HG03095 (cell line): ENCODE measurements around the gene NUBPL.
"Not testable (repeated sequence)": the region's sequence is repeated elsewhere in the genome, so short reads cannot be mapped to it uniquely, and the experiment has no call there.

Experiments used
- ATAC-seq: cut with Tn5 transposase; IDR thresholded peaks from one replicate; pipeline ENCODE4 v1.9.1; 2021; ENCODE audit warnings: moderate library complexity; ENCODE audit not compliant: unreplicated experiment

NUBPL gene

DNA sequence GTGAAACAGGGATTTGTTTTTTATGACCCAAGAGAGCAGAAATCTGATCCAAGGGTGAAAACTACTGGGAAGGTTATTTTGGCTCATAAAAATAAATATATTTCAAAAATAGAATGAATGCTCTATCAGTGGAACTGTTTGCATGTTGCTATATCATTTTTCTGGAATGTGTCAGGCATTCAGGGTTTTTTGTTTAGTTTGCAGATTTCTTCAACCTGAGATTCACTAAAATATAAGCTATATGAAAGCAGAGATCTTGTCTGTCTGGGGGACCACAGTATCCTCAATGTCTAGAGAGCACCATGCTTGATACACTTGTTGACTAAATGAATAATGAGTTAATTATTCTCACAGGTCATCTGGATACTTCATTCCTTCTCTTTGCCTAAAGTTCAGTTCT lies 165.1 kb downstream of the NUBPL start:
- ATAC-seq = no peak

DNA sequence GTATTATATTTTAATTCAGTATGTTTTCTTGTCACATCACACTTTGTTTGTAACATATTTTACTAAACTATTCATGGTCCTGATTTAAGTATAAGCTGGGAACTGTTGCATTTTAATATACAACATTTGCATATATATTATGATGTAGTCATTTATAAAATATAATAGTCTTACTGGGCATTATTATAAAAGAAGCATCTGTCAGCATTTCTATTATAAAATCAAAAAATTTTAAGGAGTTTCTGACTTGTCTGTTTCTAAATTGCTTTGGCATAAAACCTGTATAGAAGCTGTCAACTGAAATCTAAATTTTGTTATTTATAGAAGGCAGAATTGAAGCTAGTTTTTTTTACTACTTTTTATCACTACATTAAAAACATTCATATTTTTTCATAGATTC lies 166.6 kb downstream of the NUBPL start:
- no peak for ATAC-seq

GRCh38 chr14:31740688-31741087 lies 179.5 kb downstream of the NUBPL start:
- no peak for ATAC-seq

DNA sequence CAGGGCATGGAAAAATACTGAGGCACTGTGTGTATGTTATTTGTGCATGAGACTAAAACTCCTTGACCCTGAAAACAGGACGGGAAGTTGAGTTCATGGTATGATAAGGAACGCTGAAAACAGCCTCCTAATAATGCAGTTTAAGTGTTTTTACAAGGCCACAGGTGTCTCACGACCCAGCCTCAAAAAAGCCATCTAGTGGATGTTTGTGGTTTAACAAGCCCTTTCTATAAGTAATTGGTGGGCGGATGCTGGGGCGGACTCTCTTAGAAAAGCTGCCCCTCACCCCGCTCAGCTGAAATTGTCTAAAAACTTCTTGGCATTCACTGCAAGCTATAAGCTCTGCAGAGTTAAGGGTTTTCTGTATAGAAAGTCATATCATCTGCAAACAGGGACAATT lies 184.5 kb downstream of the NUBPL start:
- ATAC-seq = no peak

GRCh38 chr14:31746326-31746725 lies 185.1 kb downstream of the NUBPL start:
- no peak for ATAC-seq

DNA sequence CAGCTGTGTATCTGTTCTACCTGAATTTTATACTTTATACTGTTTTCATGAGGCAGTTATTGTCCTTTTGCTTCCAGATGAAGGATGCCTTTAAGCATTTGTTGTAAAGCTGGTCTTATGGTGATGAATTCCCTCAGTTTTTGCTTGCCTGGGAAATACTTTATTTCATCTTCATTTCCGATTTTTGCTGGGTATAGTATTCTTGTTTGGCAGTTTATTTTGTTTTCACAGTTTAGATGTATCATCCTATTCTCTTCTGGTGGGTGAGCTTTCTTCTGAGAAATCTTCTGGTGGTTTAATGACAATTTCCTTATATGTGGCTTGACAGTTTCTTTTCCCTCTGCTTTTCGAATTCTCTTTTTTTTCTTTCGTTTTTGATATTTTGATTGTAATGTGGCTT lies 188.1 kb downstream of the NUBPL start:
- ATAC-seq = no peak

DNA sequence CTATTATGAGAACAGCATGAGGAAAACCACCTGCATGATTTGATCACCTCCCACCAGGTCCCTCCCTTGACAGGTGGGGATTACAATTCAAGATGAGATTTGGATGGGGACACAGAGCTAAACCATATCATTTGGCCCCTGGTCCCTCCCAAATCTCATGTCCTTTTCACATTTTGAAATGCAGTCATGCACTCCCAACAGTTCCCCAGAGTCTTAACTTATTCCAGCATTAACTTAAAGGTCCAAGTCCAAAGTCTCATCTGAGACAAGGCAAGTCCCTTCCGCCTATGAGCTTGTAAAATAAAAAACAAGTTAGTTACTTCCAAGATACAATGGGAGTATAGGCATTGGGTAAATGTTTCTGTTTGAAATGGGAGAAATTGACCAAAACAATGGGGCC lies 189.8 kb downstream of the NUBPL start:
- not testable (repeated sequence) for ATAC-seq

GRCh38 chr14:31752867-31753661 lies 191.9 kb downstream of the NUBPL start:
- ATAC-seq = no peak

- ATAC-seq = no peak
Measured at GRCh38 chr14:31758941-31759340, 197.7 kb downstream of the NUBPL start.

DNA sequence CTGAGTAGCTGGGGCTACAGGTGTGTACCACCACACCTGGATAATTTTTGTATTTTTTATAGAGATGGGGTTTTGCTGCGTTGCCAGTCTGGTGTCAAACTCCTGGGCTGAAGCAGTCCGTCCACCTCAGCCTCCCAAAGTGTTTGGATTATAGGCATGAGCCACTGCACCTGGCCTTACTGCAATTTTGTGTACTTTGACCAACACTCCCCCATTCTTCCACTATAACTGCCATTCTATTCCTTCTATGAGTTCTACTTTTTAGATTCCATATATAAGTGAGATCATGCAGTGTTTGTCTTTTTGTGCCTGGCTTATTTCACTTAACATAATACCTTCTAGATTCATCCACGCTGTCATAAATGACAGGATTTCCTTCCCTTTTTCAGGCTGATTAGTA lies 199.1 kb downstream of the NUBPL start:
- ATAC-seq = no peak

DNA sequence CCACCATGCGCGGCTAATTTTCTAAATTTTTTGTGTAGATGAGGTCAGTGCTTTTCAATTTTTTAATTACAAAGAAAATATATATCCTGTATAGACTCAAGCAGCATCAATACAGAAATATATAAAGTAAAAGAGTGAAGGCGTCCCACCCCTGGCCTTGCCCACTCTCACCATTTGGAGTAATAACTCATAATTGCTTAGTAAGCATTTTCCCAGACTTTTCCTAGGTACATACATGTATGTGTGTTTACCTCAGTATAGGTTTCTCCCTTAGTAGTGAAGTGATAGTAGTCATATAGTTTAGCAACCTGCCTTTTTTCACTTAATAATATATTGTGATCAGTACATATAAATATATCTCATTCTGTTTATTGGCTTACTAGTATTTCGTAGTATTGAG lies 200.1 kb downstream of the NUBPL start:
- ATAC-seq = no peak

DNA sequence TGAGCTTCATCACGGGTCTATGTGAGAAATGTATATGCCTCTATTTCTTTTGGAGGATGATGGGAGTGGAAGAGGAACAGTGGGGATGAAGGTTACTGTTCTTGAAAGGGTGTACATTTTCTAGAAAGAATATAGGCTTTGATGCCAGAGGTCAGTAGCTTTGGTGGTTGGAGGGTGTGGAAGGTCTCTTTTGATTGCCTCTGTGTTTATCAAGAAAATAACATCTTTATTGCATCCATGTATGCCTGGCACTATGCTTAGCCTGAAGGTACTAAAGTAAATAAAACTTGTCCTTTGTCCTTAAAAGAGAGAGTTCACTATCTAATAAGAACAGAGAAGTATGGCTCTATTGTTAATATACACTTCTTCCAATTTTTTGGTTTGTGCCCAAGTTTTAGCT lies 201.8 kb downstream of the NUBPL start:
- ATAC-seq = no peak

GRCh38 chr14:31766315-31766892 lies 205.2 kb downstream of the NUBPL start:
- no peak for ATAC-seq

DNA sequence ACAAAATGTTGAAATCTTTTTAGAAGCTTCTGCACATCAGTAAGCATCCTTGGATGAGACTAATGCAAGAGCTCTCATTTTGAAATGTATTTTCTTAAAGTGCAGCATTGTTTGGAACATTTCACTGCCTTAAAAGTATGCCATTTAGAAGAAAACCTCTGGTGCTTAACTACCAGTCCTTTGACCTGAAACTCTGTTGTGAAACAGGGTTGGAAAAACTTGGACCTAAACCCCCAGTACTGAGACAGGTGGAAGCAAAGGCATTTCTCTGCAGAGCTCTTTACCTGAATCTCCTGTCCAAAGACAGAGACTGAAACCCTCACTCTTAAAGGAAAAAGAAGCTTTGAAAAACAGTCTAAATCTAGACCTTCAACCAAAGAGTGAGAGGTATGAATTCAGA lies 207.2 kb downstream of the NUBPL start:
- no peak for ATAC-seq

- ATAC-seq = no peak
Measured at GRCh38 chr14:31770271-31770670, 209.1 kb downstream of the NUBPL start.

DNA sequence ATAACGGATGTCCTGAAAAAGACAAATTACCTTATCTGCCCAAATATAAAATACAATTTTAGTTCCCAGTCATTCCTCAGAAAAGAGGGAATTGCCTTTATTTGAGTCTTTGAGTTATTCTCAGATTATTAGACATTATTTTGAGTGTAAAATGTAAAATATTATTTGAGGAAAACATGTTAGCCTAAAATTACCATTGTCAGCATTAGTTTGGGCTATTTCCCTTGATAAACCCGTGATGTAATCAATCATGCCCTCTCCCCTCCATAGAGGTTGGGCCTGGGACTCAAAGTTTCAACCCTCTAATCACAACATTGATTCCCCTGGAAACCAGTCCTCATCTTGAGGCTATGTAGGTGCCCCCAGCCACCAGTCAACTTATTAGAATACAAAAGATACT lies 213.4 kb downstream of the NUBPL start:
- ATAC-seq = no peak

DNA sequence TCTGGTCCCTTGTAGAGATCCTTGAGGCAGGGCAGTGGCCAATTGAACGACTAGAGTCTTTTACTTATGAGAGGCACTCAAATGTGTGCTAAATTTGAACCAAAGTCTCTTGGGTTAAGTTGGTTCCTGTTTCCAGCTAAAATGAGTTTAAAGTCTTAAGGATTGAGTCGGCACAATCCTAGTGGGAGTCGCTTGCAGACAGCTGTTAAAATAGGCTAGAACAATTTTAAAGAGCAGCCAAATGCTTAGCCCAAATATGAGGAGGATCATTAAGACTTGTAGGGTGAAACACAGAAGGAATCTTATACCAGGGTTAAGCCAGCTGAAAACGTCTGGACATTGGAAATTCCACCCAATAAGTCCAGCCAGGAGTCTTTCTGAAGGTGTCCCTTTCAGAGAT lies 216.1 kb downstream of the NUBPL start:
- ATAC-seq = no peak

DNA sequence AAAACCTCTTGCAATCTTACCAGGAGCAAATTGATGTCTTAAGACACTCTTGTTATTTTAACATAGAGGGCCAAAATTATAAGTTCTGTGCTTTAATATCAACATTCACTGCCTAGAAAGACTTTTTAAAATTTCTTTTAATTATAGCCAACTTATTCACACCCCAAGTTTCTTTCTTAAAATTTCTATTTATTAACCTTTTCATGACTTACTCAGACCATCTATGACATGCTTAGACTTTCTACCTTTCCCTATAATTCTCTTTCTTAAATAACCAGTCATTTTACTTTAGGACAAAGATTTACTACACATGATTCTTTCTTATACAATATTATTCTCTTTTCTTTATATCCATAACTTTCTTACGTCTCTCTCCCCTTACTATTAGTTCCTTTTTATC lies 220.4 kb downstream of the NUBPL start:
- ATAC-seq = no peak

GRCh38 chr14:31785574-31785973 lies 224.4 kb downstream of the NUBPL start:
- no peak for ATAC-seq

GRCh38 chr14:31787377-31787776 lies 226.2 kb downstream of the NUBPL start:
- ATAC-seq = no peak

- no peak for ATAC-seq
Measured at GRCh38 chr14:31788340-31788739, 227.1 kb downstream of the NUBPL start.

DNA sequence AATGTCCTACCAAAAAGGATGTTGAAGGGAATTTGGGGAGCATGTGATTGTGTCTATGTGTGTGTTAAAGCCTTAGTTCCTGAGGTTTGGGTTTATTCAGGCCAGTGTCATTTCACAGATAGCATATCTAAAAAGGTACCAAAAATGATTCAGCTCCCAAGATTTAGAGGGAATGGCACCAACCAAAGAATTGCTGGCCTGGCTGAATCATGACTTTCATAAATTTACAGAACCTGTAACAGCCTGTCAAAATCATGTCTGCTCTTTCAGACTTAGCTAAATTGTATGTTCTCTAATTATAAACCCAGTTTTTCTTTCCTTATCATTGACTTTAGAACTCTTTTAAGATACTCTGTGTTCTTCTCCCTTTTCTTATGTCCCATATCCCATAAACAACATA lies 231.5 kb downstream of the NUBPL start:
- no peak for ATAC-seq

GRCh38 chr14:31797946-31798345 lies 236.7 kb downstream of the NUBPL start:
- not testable (repeated sequence) for ATAC-seq
